NCI-H460 (cell line): Measurements from ENCODE around the gene ARL4A. TPM values are rescaled to one million over a fixed set of nuclear protein-coding genes. Genes with fewer than 3 reads are reported as not detected.

Source experiments
- DNase-seq: peaks from one replicate; pipeline ENCODE4 v3.0.0-alpha.2; 2016; ENCODE audit warnings: low read depth; ENCODE audit errors: extremely low read depth
- small RNA-seq, 2 experiments: library from RNA; depleted of rRNA; stranded (forward); fragments of <200 nt; gene quantifications; one replicate each; pipeline ENCODE3, GENCODE V24; 2014
- total RNA-seq: library from RNA; depleted of rRNA; stranded (reverse); fragments of >200 nt; shearing (Covaris generic); gene quantifications from 2 replicates; pipeline ENCODE4 v1.2.3, GENCODE V29; 2014; rRNA removed

The ARL4A gene
- total RNA-seq, 1 experiment from 2014 or later, result 51.8 TPM

DNA sequence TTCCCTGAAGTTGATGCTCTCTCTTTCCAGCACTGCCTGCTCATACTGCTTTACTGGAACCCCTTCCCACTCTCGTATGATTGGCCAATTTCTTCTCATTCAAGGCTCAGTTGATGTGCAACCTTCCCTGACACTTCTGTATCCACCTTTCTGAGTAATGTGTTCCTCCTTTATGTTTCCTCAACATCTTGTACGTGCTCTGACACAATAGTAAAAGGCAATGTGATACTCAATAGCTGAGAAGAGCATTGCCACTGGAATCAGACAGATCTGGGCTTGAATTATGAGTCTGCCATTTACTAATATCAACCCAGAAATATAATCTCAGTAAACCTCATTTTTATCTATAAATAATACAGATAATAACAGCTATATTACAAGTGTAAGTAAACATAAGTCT, 34.7 kb downstream of the ARL4A start:
- DNase-seq, result no peak

DNA sequence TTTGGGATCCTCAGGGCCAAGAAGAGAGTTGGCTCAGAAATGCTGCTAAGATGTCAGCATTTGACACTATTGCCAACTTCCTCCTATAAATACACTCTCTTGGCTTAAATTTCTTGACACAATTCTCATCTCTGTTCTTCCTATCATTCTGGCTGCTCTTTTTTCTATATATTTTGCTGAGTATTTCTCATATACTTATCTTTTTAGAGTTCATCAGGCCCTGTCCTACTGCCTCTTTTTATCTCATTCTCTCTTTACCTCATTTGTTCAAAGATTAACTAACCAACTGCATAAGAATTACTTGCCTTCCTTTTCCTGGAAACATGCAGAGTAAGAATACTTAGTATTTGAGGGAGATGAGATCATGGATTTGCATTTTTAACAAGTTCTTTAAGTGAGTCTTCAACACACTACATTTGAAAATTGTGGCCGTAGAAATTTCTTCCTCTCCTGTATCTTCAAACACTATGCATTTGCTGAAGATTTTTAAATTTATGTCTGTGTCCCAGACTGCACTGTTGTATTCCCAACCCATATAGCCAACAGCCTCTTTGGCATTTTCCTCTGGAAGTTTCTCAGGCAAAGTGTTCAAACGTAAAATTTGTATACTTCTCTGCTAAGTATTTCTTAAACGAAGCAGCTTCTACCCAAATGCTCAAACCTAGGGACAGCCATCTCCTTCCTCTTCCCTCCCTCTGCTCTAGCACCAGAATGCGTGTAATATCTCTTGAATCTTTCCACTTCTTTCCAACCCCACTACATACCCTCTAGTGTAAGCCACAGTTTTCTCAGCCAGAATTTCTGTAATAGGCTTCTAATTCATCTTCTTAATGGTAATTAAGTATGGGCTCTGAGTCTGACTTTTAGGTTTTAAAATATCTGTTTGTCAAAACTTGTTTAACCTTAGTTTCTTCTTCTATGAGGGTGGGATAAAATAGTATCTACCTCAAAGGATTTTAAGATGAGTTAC, 35.5 kb downstream of the ARL4A start:
- DNase-seq, result no peak

DNA sequence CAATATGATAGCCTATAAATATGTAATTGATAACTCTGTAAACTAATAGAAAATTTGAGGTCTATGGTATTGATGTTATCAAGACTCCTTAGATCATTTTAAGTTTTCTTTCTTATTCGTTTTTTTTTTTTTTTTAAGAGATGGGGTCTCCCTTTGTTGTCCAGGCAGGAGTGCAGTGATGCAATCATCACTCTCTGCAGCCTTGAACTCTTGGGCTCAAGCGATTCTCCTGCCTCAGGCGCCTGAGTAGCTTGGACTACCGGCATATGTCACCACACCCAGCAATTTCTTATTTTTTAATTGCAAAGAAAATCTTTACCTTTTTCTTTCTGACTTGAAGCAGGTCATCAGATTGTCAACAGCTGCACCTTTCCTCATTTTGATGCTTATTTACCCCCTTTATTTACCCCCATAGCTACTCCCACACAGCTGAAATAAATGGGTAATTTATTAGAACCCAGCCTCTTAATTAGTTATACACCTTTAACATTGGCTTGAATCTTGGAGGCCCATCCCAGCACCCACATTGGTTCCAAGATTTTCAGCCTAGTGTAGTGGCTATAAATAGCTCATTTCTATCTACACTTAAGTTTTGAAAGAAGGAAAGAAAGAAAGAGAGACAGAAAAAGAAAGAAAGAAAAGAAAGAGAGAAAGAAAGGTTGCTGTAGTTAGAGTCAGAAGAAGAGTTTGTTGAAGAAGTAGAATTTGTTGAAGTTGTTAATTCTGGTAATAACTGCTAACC, 38.3 kb downstream of the ARL4A start:
- no peak for DNase-seq

DNA sequence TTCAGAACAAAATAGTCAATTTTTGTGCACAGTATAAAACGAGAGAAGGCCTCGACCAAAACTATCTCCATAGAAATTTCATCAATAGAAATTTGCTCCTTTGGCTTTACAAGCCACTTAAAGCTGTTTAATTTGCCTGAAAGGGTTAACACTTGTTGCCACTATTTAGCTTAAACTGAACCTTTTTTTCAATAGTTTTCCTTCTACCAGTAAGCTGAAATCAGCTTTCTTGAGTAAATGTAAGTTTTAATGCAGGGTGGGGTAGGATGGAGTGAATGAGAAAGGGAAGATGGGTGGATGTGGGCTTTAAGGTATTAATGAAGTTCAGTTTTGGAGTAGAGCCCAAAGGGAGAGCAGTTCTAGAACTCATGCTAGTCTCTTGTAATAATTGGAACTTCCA, 39.5 kb downstream of the ARL4A start:
- DNase-seq, result no peak

DNA sequence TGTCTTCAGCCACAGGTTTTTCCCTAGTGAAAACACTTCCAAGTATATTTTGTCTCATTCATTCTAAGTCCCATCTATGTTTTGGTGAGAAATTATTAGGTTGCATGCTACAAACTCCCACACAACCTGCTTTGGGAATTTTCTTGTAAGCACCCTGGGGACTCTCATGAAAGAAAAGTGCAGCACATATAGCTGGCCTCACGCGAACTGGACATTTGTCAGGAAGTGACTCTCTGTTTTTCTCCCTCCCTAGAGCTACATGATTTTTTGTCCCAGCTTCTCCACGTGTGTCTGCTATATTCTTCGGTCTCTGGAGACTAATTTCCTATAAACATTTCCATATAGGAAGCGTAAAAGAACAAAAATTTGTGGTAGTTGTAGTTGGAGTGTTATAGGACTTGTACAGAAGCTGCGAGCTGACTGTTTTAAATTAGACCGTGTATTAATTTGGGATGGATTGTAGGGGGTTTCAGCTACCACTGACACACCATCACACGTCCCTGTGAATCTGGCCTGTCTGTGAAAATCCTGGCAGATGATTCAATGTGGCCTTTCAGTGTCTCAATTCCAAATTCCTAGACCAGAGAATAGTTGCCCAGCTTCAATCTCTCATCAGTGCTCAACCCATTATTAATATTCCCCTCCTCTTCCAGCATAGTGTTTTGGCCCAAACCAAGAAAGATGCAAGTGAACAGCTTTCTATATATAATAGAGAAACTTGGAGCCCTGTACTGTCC, 40.2 kb downstream of the ARL4A start:
- no peak for DNase-seq

DNA sequence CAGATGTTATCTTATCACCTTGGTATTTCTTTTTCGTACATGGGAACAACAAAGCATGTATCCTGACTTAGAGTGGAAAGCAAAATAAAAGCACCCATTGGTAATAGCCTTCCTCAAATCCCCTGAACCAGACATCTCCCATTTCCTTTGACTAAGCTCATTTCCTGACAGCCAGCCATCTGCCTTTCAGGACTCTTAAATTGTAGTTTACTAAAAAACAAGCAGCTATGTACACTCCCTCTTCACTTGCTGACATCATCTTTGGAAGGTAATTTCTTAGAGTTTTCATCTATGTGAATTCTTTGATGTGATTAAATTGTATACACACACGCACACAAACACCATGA, 40.7 kb downstream of the ARL4A start:
- no peak for DNase-seq

DNA sequence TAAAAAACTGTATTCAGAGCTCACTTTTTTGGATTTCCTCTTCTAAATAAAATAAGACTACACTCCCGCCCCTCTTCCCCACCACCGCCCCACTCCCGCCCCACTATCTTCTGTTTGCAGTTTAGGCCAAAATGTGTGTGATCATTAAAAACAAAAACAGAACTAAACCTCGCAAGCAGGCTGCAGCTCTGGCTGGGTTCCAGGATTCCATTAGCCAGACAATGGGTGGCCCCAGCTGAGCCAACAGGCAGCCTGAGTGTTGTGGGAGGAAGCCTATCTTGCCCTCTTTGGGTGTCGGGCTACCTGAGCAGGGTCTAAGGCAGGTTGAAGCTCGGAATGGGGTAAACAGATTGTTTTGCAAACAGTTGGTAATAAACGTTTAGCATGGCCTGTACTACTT, 41.7 kb downstream of the ARL4A start:
- DNase-seq, result no peak

DNA sequence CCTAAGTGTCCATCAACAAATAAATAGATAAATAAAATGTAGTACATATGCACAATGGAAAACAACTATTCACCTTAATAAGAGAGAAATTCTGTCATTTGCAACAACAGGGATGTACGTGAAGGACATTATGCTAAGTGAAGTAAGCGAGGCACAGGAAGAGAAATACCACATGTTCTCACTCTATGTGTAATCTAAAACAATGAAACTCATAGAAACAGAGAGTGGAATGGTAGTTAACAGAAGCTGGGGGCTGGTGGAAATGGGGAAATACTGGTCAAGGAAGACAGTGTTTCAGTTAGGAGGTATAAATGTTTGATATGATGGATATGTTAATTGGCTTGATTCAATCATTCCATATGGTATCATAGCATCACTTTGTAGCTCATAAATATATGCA, 43.1 kb downstream of the ARL4A start:
- DNase-seq, result no peak

DNA sequence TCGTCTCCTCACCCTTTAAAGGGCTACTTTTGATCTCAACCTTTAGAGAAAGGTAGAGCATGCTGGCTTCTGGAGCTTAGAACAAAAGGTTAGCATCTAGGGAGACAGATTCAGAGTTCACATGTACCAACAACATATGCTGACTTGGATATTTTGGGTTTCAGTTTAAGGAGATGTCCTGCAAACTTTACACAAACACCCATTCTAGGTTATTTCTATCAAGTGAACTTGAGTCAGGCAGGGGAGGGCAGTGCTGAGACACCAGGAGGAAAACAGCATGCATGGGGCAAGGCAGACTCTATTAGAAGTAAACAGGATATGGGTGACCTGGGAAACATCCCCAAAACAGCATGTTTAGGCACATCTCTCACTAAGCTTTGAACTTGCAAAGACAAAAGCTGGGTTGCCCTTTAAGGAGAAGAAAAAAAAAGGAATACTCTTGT, 43.8 kb downstream of the ARL4A start:
- no peak for DNase-seq

DNA sequence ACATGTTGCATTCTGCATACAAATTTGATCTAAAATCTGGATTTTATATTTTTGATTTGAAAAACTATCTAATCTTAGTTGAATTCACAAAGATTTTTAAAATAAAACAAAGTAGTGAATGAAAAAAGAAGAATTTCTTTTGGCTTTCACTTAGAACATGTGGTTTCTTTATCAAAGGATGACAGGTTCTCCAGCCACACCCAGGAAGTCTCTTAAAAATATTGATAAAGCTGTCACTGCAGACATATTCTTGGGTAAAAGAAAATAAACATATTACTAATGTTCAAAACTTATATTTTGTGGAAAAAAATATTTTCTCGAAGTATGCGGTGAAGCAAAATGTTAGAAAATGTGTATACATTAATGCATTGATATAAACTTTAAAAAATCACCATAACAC, 44.3 kb downstream of the ARL4A start:
- DNase-seq, result no peak

DNA sequence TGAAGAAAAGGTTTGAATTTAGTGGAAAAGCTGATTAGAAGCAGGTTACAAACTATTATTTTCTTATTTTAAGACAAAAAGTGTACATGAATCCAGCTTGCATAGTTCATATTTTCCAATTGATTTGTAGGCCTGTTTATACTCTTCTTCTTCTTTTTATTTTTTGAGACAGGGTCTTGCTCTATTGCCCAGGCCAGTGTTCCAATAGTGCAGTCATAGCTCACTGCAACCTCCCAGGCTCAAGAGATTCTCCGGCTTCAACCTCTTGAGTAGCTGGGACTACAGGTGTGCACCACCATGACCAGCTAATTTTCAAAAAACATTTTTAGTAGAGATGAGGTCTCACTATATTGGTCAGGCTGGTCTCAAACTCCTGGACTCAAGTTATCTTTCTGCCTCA, 45.0 kb downstream of the ARL4A start:
- DNase-seq, result no peak

DNA sequence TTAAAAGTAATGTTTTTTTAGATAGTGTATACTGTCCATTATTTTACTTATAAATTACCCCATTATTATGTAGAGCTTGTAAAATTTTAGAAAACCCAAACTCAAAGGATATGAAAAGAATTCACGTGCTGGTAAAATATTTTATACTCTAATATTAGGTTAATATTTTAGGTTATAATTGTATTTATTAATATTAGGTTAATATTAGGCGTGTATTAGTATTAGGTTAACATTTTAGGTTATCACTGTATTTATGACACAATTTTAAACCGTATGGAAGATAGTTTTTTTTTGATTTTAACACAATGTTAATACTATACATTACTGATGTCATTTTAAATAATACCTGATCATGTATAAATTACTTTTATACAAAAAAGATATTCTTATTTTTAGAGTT, 48.5 kb downstream of the ARL4A start:
- DNase-seq, result no peak

DNA sequence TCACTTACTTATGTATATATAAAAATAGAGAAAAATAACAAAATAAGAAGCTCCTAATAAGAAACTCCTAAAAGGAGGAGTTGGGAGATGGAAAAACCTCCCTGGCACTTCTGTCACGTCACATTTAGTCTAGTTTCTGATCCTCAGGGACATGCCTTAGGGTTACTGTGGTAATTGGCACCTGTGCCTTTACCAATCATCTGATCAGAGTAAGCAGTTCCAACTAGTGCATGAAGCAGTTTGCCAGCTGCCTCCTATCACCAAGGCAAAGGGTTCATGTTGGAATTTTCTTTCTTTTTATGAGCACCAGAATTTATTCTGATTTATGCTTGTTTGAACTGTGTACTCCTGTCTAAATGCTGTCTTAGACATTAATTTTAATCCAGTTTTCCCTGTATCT, 49.9 kb downstream of the ARL4A start:
- no peak for DNase-seq

DNA sequence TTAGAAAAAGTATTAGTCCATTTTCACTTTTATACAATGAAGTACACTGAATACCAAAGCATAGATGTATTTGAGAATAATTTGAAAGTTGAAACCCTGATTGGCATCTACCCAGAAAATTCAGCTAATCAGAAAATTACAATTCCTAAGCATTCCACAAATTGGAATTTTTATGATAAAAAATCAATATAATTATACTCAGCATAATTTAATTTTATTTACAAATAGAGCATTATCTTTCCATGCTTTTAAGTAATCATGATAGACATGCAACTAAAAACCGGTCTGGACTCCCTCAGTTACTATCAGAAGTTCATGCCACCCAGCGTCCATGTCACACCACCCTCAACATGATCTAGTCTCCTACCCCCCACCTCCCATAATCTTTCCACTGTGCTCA, 50.4 kb downstream of the ARL4A start:
- no peak for DNase-seq

DNA sequence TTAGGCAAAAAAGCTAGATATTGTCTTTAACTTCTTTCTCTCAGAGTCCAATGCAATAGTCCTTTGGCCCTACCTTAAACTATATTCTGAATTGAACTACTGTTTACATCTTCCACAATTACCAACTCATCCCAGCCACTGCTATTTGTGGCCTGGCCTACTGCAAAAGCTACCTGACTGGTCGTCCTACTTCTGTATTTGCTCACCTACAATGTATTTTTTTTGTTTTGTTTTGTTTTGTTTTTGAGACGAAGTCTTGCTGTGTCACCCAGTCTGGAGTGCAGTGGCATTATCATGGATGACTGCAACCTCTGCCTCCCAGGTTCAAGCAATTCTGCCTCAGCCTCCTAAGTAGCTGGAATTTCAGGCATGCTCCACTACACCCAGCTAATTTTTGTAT, 51.2 kb downstream of the ARL4A start:
- DNase-seq, result no peak

Small RNAs within 50 kb of the gene (small RNA-seq; reads per million reads assigned to genes)
- 0 reads per million in 2 experiments for gene RF00264

Other genes with a start within 250 kb of the ARL4A start
- not detected in 2 replicates for gene SCIN, start 116.9 kb upstream of the ARL4A start, total RNA-seq